GM12872 (cell line): ENCODE data around the gene CALN1.

Experiments used
- CTCF ChIP-seq: IDR thresholded peaks from 3 replicates; pipeline ENCODE4 v1.5.1; 2011; ENCODE audit warnings: low read depth, mild to moderate bottlenecking, low read length, moderate library complexity; ENCODE audit not compliant: insufficient read depth

Gene CALN1

DNA sequence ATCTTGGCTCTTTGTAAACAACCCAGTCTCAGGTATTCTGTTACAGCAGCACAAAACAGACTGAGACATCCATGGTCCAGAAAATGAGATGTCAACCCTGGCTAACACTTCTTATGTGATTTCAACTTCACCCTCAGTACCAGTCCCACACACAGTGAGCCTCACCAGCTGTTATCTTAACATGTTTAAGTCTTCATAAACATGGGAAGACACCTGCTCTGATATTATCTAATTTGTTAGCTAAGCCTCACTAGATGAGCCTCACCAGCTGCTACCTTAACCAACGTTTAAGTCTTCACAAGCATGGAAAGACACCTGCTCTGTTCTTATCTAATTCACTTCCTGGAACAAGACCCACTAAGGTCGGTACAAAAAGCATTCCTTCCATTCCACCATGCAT lies 130.8 kb downstream of the CALN1 start:
- TF ChIP-seq CTCF: no peak

- no peak for TF ChIP-seq CTCF
Measured at GRCh38 chr7:72279203-72279602, 132.9 kb downstream of the CALN1 start.

DNA sequence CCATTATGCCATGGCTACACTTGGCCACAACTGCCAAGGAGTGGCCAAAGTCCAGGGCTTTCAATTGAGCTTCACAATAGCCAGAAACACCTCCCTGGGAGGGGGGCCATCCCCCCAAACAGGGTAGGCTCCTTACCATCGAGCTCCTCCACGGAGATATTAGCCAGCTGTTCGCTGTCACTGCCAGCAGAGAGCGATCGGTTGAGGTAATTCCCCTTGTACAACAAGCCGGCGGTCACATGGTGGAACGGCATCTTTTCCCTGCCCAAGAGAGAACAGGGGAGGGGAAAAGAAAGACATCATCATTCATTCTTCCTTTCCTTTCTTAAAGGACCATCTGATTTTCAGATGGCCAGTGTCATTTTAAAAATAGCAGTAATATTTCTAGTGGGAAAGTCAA lies 133.6 kb downstream of the CALN1 start:
- no peak for TF ChIP-seq CTCF

DNA sequence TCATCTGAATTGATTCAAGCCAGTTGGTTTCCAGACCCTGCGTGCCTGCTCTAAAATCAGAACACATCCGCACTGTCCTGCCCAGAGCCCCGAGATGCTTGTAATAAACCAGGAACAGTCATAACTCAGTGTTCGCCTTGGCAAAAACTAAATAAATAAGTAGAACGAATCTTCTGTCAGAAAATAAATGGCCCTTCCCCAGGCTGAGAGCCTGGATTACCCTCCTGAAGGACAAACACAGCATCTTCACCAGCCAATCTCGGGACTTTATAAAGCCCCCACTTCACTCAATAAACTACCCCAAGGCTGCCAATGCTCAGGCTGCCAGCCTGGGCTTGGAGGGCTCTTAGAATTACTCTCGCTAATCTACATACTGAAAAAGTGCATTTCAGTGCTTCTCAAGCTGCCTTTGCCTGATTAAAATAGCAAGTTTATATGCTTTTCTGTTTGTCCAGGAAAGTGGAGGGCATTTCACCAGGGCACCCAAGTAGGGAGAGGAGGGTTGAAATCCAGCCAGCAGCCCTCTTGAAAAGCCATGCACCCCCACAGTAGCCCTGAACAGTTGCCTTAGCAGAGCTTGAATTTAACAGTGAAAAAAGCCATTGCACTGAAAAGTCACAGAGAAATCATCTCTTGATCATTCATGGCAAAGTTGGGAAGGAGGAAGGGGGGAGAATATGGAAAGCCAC lies 136.6 kb downstream of the CALN1 start:
- no peak for TF ChIP-seq CTCF

- TF ChIP-seq CTCF: no peak
Measured at GRCh38 chr7:72272479-72272878, 139.7 kb downstream of the CALN1 start.

- no peak for TF ChIP-seq CTCF
Measured at GRCh38 chr7:72268796-72269195, 143.3 kb downstream of the CALN1 start.

DNA sequence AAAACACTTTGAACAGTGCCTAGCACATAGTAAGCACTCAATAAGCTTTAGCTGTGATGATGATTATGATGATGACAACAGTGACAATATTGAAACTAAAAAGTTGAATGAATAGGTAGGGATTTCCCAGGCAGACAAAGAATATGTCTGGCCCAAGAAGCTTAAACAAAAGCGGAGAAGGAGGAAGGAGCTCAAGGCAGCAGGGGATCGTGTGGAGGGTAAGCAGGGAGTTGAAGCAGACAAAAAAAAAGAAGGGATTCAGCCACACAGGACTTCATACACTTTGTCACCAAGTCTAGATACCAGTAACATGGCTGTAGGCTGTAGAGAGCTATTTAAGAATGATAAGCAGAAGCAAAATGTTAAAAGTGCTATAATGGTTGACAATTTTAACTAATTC lies 144.0 kb downstream of the CALN1 start:
- no peak for TF ChIP-seq CTCF

DNA sequence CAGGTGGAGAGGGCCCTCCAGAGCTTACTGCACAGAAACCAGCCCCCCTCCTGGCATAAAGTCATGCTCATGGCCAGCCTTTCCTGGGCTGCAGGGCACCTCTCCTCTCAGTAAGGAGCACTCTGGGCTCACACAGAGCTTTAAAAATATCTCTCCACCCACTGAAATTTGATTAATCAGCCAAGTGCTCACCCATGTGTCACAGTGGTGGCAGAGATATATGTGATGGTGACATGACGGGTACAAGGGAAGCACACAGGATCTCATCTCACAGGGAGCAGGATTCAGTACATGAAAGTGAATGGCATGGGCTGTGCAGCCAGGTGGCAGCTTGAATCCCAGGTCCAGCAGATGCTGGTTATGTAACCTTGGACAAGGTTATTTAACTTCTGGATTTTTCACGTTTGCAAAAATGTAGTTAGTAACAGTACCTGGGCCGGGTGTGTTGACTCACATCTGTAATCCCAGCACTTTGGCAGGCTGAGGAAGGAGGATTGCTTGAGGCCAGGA lies 144.8 kb downstream of the CALN1 start:
- TF ChIP-seq CTCF: no peak
